Loucy (cell line): Measurements from ENCODE around the gene CDH4.

ENCODE experiments used
- H2AFZ ChIP-seq: fragments of 200-600 bp; sonication (generic); 2 replicates; pipeline ENCODE4 v1.6.0; 2016; ENCODE audit warnings: antibody characterized with exemption, mild to moderate bottlenecking, low read length, moderate library complexity
- H3F3A ChIP-seq: fragments of 200-600 bp; 2 replicates; pipeline ENCODE4 v1.6.0; 2016; ENCODE audit warnings: antibody characterized with exemption, low read depth, mild to moderate bottlenecking
- H3K27me3 ChIP-seq: fragments of 200-600 bp; sonication (generic); 2 replicates; pipeline ENCODE4 v1.6.1; 2014; ENCODE audit warnings: low read length, mild to moderate bottlenecking; ENCODE audit not compliant: insufficient read depth, poor library complexity, severe bottlenecking
- H3K36me3 ChIP-seq: fragments of 200-600 bp; sonication (generic); 2 replicates; pipeline ENCODE4 v1.6.1; 2016; ENCODE audit warnings: low read length; ENCODE audit not compliant: insufficient read depth
- H3K4me1 ChIP-seq: fragments of 200-600 bp; sonication (generic); 2 replicates; pipeline ENCODE4 v1.5.1; 2014; ENCODE audit warnings: low read length, mild to moderate bottlenecking; ENCODE audit not compliant: insufficient read depth, poor library complexity, severe bottlenecking
- H3K4me2 ChIP-seq: fragments of 200-600 bp; sonication (generic); 2 replicates; pipeline ENCODE4 v1.6.0; 2014; ENCODE audit warnings: antibody characterized with exemption, low read length, low read depth, mild to moderate bottlenecking; ENCODE audit not compliant: poor library complexity, severe bottlenecking
- H3K4me3 ChIP-seq: fragments of 200-600 bp; sonication (generic); 2 replicates; pipeline ENCODE4 v1.5.1; 2014; ENCODE audit warnings: low read length, mild to moderate bottlenecking, mixed read lengths; ENCODE audit not compliant: poor library complexity, severe bottlenecking
- H3K79me2 ChIP-seq: fragments of 200-600 bp; sonication (generic); 2 replicates; pipeline ENCODE4 v1.6.1; 2014; ENCODE audit warnings: low read length; ENCODE audit not compliant: insufficient read depth
- H3K9ac ChIP-seq: fragments of 200-600 bp; sonication (generic); 2 replicates; pipeline ENCODE4 v1.6.0; 2014; ENCODE audit warnings: mild to moderate bottlenecking, low read depth, low read length, moderate library complexity; ENCODE audit not compliant: poor library complexity, severe bottlenecking
- H3K9me2 ChIP-seq: fragments of 200-600 bp; sonication (generic); replicated peaks from 2 replicates; pipeline ENCODE4 v1.6.1; 2016; ENCODE audit warnings: low read depth, low read length, mixed read lengths
- H3K9me3 ChIP-seq: fragments of 200-600 bp; sonication (generic); 2 replicates; pipeline ENCODE4 v1.6.1; 2014; ENCODE audit warnings: mild to moderate bottlenecking, antibody characterized with exemption, low read length, low read depth; ENCODE audit not compliant: insufficient read depth
- H4K20me1 ChIP-seq: fragments of 200-600 bp; sonication (generic); 2 replicates; pipeline ENCODE4 v1.6.0; 2014; ENCODE audit warnings: antibody characterized with exemption, low read length, mild to moderate bottlenecking; ENCODE audit not compliant: insufficient read depth, poor library complexity, severe bottlenecking
- CTCF ChIP-seq: fragments of 200-600 bp; sonication (generic); conservative IDR thresholded peaks from 2 replicates; pipeline ENCODE4 v1.5.1; 2014; ENCODE audit warnings: mild to moderate bottlenecking, antibody characterized with exemption, low read length
- EZH2phosphoT487 ChIP-seq: fragments of 200-600 bp; IDR thresholded peaks from 2 replicates; pipeline ENCODE4 v1.6.1; 2018; ENCODE audit warnings: antibody characterized with exemption, mild to moderate bottlenecking, moderate library complexity, borderline replicate concordance

The CDH4 gene

GRCh38 chr20:61376541-61377240, 124.6 kb downstream of the CDH4 start:
- no peaks in the 10 kb centered on the region for H3K79me2 ChIP-seq
- H3K27me3 ChIP-seq: no peaks in the 10 kb centered on the region
- H3K9ac ChIP-seq: no peak overlapping the region
- no peaks in the 10 kb centered on the region for H3F3A ChIP-seq
- H3K4me3 ChIP-seq: no peak overlapping the region
- no peaks in the 10 kb centered on the region for H3K9me3 ChIP-seq
- H3K4me2 ChIP-seq: no peak overlapping the region
- H3K4me1 ChIP-seq: no peaks in the 10 kb centered on the region
- H3K9me2 ChIP-seq: no peaks in the 10 kb centered on the region
- no peak overlapping the region for H2AFZ ChIP-seq
- TF ChIP-seq EZH2phosphoT487 (no peak), CTCF (no peak)
- no peaks in the 10 kb centered on the region for H3K36me3 ChIP-seq
- no peaks in the 10 kb centered on the region for H4K20me1 ChIP-seq

- no peaks in the 10 kb centered on the region for H3K36me3 ChIP-seq
- H3K4me3 ChIP-seq: no peak overlapping the region
- no peaks in the 10 kb centered on the region for H3K9me2 ChIP-seq
- H3K79me2 ChIP-seq: no peaks in the 10 kb centered on the region
- no peaks in the 10 kb centered on the region for H3K27me3 ChIP-seq
- H3F3A ChIP-seq: no peaks in the 10 kb centered on the region
- no peak overlapping the region for H3K4me2 ChIP-seq
- H3K9ac ChIP-seq: no peak overlapping the region
- H2AFZ ChIP-seq: no peak overlapping the region
- H4K20me1 ChIP-seq: no peaks in the 10 kb centered on the region
- no peaks in the 10 kb centered on the region for H3K4me1 ChIP-seq
- TF ChIP-seq CTCF: no peak
- TF ChIP-seq EZH2phosphoT487: no peak
- H3K9me3 ChIP-seq: no peaks in the 10 kb centered on the region
Measured at GRCh38 chr20:61378694-61379355, 126.8 kb downstream of the CDH4 start.

GRCh38 chr20:61379898-61380544, 128.0 kb downstream of the CDH4 start:
- Histone ChIP-seq H3K4me3 (no peak overlapping the region), H3K9me2 (no peaks in the 10 kb centered on the region), H3K27me3 (no peaks in the 10 kb centered on the region), H2AFZ (no peak overlapping the region), H3K36me3 (no peaks in the 10 kb centered on the region), H3F3A (no peaks in the 10 kb centered on the region), H3K9ac (no peak overlapping the region), H3K4me2 (no peak overlapping the region), H3K79me2 (no peaks in the 10 kb centered on the region), H3K9me3 (no peaks in the 10 kb centered on the region), H4K20me1 (no peaks in the 10 kb centered on the region), H3K4me1 (no peaks in the 10 kb centered on the region)
- no peak for TF ChIP-seq CTCF
- TF ChIP-seq EZH2phosphoT487: no peak
